Sigmoid colon (tissue), 7 donors: ENCODE measurements around the gene TRIM23. TPM values are rescaled to one million over a fixed set of nuclear protein-coding genes. Genes with fewer than 3 reads are reported as not detected.
A peak's percentile ranks its signal among the peaks of the same experiment; 100 is the strongest.

ENCODE experiments used
- DNase-seq: peaks from one replicate; pipeline ENCODE4 v3.0.0-alpha.2; 2019
- H3K27ac ChIP-seq, 4 donors: fragments of 200-600 bp; sonication (generic); one replicate each; pipeline ENCODE4 v1.5.1; 2016 to 2019; ENCODE audit warnings: mild to moderate bottlenecking in 1 of 4
- H3K27me3 ChIP-seq, 3 donors: fragments of 200-600 bp; sonication (generic); one replicate each; pipeline ENCODE4 v1.5.1; 2019; ENCODE audit warnings: mild to moderate bottlenecking in 1 of 3
- H3K36me3 ChIP-seq, 4 donors: fragments of 200-600 bp; sonication (generic); one replicate each; pipeline ENCODE4 v1.5.1; 2016 to 2019
- H3K4me1 ChIP-seq, 4 donors: fragments of 200-600 bp; sonication (generic); one replicate each; pipeline ENCODE4 v1.5.1; 2017 to 2019
- H3K4me3 ChIP-seq, 4 donors: fragments of 200-600 bp; sonication (generic); one replicate each; pipeline ENCODE4 v1.5.1; 2017 to 2019; ENCODE audit warnings: mild to moderate bottlenecking in 2 of 4, moderate library complexity in 1 of 4
- H3K9me3 ChIP-seq, 4 donors: fragments of 200-600 bp in 3 of 4; sonication (generic) in 3 of 4; one replicate each; pipeline versions ENCODE4 v1.5.1 to v1.6.1; 2013 to 2019
- EP300 ChIP-seq, 4 donors: sonication (generic); formaldehyde crosslinking; IDR thresholded peaks; one replicate each; pipeline ENCODE4 v1.6.1; 2017; ENCODE audit warnings: antibody characterized with exemption in 4 of 4
- POLR2A ChIP-seq, 2 donors: fragments of 450-650 bp; IDR thresholded peaks; one replicate each; pipeline ENCODE4 v1.6.1; 2016; ENCODE audit warnings: antibody characterized with exemption in 2 of 2, mild to moderate bottlenecking in 2 of 2, moderate library complexity in 2 of 2
- POLR2AphosphoS5 ChIP-seq, 4 donors: sonication (generic); formaldehyde crosslinking; IDR thresholded peaks; one replicate each; pipeline ENCODE4 v1.6.1; 2017; ENCODE audit warnings: antibody characterized with exemption in 4 of 4
- WGBS, 2 donors: extraction: QIAGEN DNeasy Blood & Tissue Kit; methylation state at CpG; one replicate each; pipeline ENCODE4 v1.1.7; 2013; 5-methylcytosine and 5-hydroxymethylcytosine counted together
- intact Hi-C: fragments of 100-400 bp; cut with DNase I; formaldehyde crosslinking; loops from one replicate; pipeline ENCODE4 v1.15.1; 2023
- polyA plus RNA-seq, 3 donors: library from polyadenylated mRNA; stranded (reverse); fragments of 200-250 nt; gene quantifications; one replicate each; pipeline ENCODE4 v1.2.3, GENCODE V29; 2013
- total RNA-seq, 4 donors: library from RNA; depleted of rRNA; stranded (reverse); fragments of >200 nt; gene quantifications; one replicate each; pipeline ENCODE4 v1.1.0, GENCODE V29; 2016
- TF ChIP-seq, protein P1 (sequence below), 4 experiments: fragments of 450-650 bp in 3 of 4; fragments of 200-600 bp in 1 of 4; IDR thresholded peaks; one replicate each; pipeline ENCODE4 v1.5.1; 2016 to 2019; ENCODE audit warnings: antibody characterized with exemption in 4 of 4, mild to moderate bottlenecking in 3 of 4, moderate library complexity in 2 of 4
- donor health status: healthy with polysubstance abuse.
- donor health status: Bipolar disorder and iron deficiency.
- donor health status: healthy.

The TRIM23 gene
- total RNA-seq (10 to 100 TPM; 14.1 to 25.7 (median 21.6) TPM), polyA plus RNA-seq (1 to 10 TPM; 2.1 to 3.9 (median 2.4) TPM)

DNA sequence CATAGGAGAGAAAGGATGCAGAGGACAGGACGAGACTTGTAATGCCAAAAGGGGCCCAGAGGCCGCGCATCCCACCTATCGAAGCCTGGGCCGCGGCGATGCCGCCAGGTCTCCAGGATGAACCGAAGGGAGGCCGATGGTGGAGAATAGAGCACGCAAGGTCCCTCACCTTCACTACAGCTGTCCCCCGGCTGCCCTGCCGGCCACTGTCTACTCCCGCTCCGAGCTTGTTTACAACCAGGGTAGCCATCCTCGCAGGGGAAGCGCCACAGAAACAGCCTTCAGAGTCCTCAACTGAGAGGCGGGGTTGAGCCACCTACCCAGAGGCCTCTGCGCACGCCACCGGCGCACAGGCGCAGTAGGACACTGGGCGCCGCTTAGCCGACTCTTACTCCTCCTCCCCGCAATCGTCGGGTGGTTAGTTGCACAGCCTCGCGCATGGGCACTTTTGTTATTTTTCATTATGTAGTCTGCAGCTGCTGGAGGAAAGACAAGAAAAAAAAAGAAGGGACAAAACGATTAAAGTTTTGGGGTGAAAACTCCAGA lies at the start of gene TRIM23:
Gene TRIM23, minus strand, starts transcription at position 309 of the 546 bp plus-strand sequence. Its CDS starts 59 bp downstream, at position 250.
- Histone ChIP-seq H3K4me1 (peaks cover 0 to 47% (median 34%) of the 10 kb centered on the region in 4 donors), H3K9me3 (no peaks in the 10 kb centered on the region), H3K4me3 (peak within 1 kb of the TSS; percentile 70 to 90 (median 76)), H3K27me3 (no peaks in the 10 kb centered on the region), H3K27ac (peak within 1 kb of the TSS; percentile 80 to 92 (median 83)), H3K36me3 (peaks cover 0 to 4% (median 0%) of the 10 kb centered on the region in 4 donors)
- WGBS, 2 donors, result 0% methylated on average over 32 of the region's 32 CpGs
- TF ChIP-seq POLR2AphosphoS5 (IDR thresholded peaks at IDR 0.05) (peak; percentile 21 to 81 (median 79)), EP300 (IDR thresholded peaks at IDR 0.05) (no peak), POLR2A (IDR thresholded peaks at IDR 0.05) (peak in 1 of 2 donors; percentile 10)
- DNase-seq, result peak; percentile 96
- intact Hi-C loops, result loop anchor here (2.0 to 10.0 kb wide), 4 partner anchors 61 to 518 kb away; partner anchors contain the start of genes CENPK, ERBIN, PPWD1 and SREK1

DNA sequence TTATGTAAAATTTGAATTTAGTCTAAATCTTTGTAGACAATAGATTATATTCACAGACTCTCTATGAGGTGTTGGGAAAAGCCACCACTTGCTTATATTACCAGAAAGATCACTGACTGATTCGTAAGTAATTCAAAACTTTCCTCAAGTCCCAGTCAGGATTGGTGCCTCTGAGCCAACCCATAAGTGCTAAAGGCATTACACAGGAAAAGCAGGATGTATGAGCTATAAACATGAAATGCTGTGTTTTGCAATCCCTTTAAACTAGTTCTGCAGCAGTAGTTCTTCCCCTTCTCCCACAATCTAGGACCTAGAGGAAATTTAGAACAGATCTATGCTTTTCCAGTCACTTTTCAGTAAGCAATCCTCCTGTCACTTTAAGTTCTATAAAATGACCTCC lies 48.7 kb upstream of the TRIM23 start:
- no peak for DNase-seq
- no peak overlapping the region for H3K27ac ChIP-seq
- intact Hi-C loops, result no loop called here
- no peaks in the 10 kb centered on the region for H3K27me3 ChIP-seq
- H3K4me3 ChIP-seq, result no peak overlapping the region
- no peaks in the 10 kb centered on the region for H3K4me1 ChIP-seq
- peaks cover 0 to 22% (median 3%) of the 10 kb centered on the region in 4 donors for H3K36me3 ChIP-seq
- 86 to 88% methylated on average over 1 of the region's 1 CpG for WGBS, 2 donors
- no peaks in the 10 kb centered on the region for H3K9me3 ChIP-seq
- TF ChIP-seq EP300 (IDR thresholded peaks at IDR 0.05) (no peak), POLR2A (IDR thresholded peaks at IDR 0.05) (no peak), POLR2AphosphoS5 (IDR thresholded peaks at IDR 0.05) (no peak)
- TF ChIP-seq, protein P1, sequence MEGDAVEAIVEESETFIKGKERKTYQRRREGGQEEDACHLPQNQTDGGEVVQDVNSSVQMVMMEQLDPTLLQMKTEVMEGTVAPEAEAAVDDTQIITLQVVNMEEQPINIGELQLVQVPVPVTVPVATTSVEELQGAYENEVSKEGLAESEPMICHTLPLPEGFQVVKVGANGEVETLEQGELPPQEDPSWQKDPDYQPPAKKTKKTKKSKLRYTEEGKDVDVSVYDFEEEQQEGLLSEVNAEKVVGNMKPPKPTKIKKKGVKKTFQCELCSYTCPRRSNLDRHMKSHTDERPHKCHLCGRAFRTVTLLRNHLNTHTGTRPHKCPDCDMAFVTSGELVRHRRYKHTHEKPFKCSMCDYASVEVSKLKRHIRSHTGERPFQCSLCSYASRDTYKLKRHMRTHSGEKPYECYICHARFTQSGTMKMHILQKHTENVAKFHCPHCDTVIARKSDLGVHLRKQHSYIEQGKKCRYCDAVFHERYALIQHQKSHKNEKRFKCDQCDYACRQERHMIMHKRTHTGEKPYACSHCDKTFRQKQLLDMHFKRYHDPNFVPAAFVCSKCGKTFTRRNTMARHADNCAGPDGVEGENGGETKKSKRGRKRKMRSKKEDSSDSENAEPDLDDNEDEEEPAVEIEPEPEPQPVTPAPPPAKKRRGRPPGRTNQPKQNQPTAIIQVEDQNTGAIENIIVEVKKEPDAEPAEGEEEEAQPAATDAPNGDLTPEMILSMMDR (IDR thresholded peaks at IDR 0.05), result no peak

DNA sequence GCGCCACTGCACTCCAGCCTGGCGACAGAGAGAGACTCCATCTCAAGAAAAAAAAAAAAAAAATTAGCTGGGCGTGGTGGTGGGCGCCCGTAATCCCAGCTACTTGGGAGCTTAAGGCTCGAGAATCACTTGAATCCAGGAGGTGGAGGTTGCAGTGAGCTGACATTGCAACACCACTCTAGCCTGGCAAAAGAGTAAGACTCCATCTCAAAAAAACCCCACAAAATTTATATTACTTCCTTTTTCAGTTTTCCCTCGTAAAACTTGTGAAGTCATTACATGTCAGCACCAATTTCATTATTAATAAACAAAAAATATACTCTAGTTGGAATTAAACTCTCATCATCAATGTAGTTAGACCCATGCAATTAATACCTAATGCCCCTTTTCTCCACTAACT lies 44.6 kb upstream of the TRIM23 start:
- no peaks in the 10 kb centered on the region for H3K27me3 ChIP-seq
- no peak overlapping the region for H3K27ac ChIP-seq
- intact Hi-C loops, result no loop called here
- H3K4me3 ChIP-seq, result no peak overlapping the region
- no peak for TF ChIP-seq POLR2A (IDR thresholded peaks at IDR 0.05)
- TF ChIP-seq POLR2AphosphoS5 (IDR thresholded peaks at IDR 0.05), result no peak
- TF ChIP-seq, protein P1 (IDR thresholded peaks at IDR 0.05), result no peak
- no peak for TF ChIP-seq EP300 (IDR thresholded peaks at IDR 0.05)
- no peak for DNase-seq
- WGBS, 2 donors, result 77 to 84% methylated on average over 7 of the region's 7 CpGs
- H3K36me3 ChIP-seq, result peaks cover 0 to 48% (median 5%) of the 10 kb centered on the region in 4 donors
- H3K4me1 ChIP-seq, result no peaks in the 10 kb centered on the region
- H3K9me3 ChIP-seq, result no peaks in the 10 kb centered on the region

DNA sequence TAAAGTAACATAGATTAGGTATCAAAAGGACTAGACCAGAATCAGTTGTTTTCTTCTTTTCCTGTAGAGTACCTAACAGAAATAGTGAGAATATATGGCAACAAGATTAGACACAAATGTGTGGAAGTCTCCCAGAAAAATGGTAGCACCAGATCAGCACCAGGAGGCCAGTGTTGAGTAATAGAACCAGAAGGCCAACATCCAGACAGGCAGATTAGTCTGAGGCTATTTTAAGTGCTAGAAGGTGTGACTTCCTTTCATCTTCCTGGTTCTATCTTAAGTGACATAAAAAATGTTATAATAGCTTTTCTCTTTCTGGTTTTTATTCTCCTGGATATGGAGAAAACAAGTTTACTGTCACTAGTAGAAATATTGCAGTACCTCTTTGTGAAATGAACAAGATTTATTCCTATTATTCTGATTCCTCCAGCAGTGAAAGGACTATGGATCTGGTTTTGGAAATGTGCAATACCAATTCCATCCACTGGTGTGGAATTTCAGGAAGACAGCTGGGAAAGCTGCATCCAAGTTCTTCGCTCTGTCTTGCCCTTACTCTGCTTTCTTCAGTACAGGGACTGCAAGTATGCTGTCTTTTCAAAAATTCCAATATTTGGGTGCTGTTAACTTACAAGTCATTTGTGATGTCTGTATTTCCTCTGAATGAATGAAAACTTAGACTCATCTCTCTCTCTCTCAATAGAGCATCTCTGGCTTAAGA lies 39.8 kb upstream of the TRIM23 start:
- Histone ChIP-seq H3K36me3 (peaks cover 0 to 55% (median 5%) of the 10 kb centered on the region in 4 donors), H3K4me3 (no peak overlapping the region), H3K27me3 (no peaks in the 10 kb centered on the region), H3K27ac (no peak overlapping the region), H3K9me3 (no peaks in the 10 kb centered on the region), H3K4me1 (no peaks in the 10 kb centered on the region)
- TF ChIP-seq, protein P1 (IDR thresholded peaks at IDR 0.05), result peak in 2 of 4 experiments; percentile 16 to 41
- TF ChIP-seq POLR2AphosphoS5 (IDR thresholded peaks at IDR 0.05), result no peak
- no peak for TF ChIP-seq POLR2A (IDR thresholded peaks at IDR 0.05)
- TF ChIP-seq EP300 (IDR thresholded peaks at IDR 0.05), result no peak
- DNase-seq, result no peak
- intact Hi-C loops, result no loop called here
- 96 to 97% methylated on average over 1 of the region's 1 CpG for WGBS, 2 donors

DNA sequence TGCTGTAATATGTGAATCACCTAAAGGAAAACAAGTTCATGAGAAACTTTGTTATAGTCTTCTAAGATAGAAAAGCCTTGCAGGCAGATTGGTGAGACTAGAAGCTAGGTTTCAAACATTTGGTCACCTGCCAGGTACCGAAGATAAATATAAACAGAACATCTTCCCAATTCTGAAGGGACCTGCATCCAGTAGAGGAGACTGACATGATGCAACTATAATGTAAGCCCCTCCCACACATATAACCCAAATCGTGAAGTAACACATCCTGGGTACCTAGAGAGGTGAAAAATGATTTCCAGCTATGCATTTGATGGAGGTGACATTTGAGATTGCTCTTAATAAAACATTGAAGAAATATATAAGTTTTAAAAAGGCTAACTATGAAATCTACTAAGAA lies 30.6 kb upstream of the TRIM23 start:
- Histone ChIP-seq H3K4me3 (no peak overlapping the region), H3K36me3 (peaks cover 0 to 38% (median 1%) of the 10 kb centered on the region in 4 donors), H3K27ac (no peak overlapping the region), H3K9me3 (no peaks in the 10 kb centered on the region), H3K4me1 (no peaks in the 10 kb centered on the region), H3K27me3 (no peaks in the 10 kb centered on the region)
- TF ChIP-seq POLR2A (IDR thresholded peaks at IDR 0.05) (no peak), EP300 (IDR thresholded peaks at IDR 0.05) (no peak), POLR2AphosphoS5 (IDR thresholded peaks at IDR 0.05) (no peak)
- TF ChIP-seq, protein P1 (IDR thresholded peaks at IDR 0.05), result no peak
- intact Hi-C loops, result no loop called here
- DNase-seq, result no peak
- WGBS, 2 donors, result 85 to 86% methylated on average over 2 of the region's 2 CpGs
